A673 (cell line): ENCODE measurements around the gene LITAFD.

Source experiments
- EZH2 ChIP-seq: fragments of 200-600 bp; sonication (generic); IDR thresholded peaks from 2 replicates; pipeline ENCODE4 v1.6.1; 2017; ENCODE audit warnings: borderline replicate concordance, low read depth, mild to moderate bottlenecking, mixed read lengths, antibody characterized with exemption, low read length; ENCODE audit not compliant: poor library complexity, severe bottlenecking
- TF ChIP-seq, protein P1 (sequence below): fragments of 300-800, 200-600 bp; sonication (generic); conservative IDR thresholded peaks from 2 replicates; pipeline ENCODE4 v1.5.1; 2017; ENCODE audit warnings: low read depth, mild to moderate bottlenecking, antibody characterized with exemption, low read length, moderate library complexity, mixed read lengths

DNA sequence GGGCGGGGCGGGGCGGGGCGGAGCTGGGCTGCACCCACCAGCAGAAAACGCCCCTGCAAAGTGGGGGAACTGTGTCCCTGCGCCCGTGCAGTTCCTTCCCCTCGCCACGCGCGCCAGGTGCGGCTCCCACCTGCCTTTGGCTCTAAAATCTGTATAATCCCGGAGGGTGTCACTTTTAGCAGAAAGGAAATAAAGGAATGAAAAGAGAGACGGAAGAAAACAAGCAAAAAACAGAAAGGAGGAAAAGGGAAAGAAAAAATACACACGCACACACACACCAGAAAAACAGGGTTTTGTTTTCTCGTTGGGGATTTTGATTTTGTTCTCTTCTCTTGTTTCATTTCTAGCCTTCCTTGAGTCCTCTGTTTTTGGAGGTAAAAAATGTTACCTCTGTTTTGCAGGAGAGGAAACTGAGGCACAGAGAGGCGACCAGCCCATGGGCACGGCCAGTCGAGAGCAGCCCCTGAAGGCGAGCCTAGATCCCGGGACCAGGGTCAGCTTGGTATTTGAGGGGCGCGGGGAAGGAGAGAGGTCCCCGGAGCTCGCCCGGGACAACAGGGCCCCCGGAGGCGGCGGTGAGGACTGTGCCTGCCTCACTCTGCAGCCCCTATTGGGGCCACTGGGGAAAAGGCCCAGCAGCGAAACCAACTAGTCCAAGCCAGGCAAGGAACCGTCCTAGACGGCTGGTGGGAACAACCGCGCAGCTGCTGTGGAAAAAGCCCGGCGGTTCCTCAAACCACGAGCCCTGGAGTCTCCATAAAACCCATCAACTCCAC is 12.8 kb upstream of the LITAFD start:
- TF ChIP-seq, protein P1, sequence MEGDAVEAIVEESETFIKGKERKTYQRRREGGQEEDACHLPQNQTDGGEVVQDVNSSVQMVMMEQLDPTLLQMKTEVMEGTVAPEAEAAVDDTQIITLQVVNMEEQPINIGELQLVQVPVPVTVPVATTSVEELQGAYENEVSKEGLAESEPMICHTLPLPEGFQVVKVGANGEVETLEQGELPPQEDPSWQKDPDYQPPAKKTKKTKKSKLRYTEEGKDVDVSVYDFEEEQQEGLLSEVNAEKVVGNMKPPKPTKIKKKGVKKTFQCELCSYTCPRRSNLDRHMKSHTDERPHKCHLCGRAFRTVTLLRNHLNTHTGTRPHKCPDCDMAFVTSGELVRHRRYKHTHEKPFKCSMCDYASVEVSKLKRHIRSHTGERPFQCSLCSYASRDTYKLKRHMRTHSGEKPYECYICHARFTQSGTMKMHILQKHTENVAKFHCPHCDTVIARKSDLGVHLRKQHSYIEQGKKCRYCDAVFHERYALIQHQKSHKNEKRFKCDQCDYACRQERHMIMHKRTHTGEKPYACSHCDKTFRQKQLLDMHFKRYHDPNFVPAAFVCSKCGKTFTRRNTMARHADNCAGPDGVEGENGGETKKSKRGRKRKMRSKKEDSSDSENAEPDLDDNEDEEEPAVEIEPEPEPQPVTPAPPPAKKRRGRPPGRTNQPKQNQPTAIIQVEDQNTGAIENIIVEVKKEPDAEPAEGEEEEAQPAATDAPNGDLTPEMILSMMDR = no peak
- no peak for TF ChIP-seq EZH2
